Right lobe of liver (tissue), 6 donors: ENCODE measurements around the gene SLC16A10. TPM values are rescaled to one million over a fixed set of nuclear protein-coding genes. Genes with fewer than 3 reads are reported as not detected.
A peak's percentile ranks its signal among the peaks of the same experiment; 100 is the strongest.

Experiments
- ATAC-seq, 4 donors: fragments of 200-7000 bp; cut with Tn5 transposase; one replicate each; pipeline ENCODE4 v1.9.1; 2020; ENCODE audit warnings: mild to moderate bottlenecking in 4 of 4, moderate library complexity in 4 of 4
- DNase-seq, 3 donors: peaks; one replicate each; pipeline ENCODE4 v3.0.0-alpha.2; 2020
- H3K27ac ChIP-seq, 3 donors: fragments of 200-600 bp; one replicate each; pipeline ENCODE4 v1.8.0; 2022
- H3K27me3 ChIP-seq, 2 donors: fragments of 200-600 bp; one replicate each; pipeline ENCODE4 v1.8.0; 2022
- H3K36me3 ChIP-seq, 4 donors: fragments of 200-600 bp; sonication (generic) in 1 of 4; one replicate each; pipeline versions ENCODE4 v1.5.1 to v1.8.0; 2017 to 2022; ENCODE audit warnings: control low read depth in 1 of 4
- H3K4me1 ChIP-seq, 4 donors: fragments of 200-600 bp; sonication (generic) in 1 of 4; one replicate each; pipeline versions ENCODE4 v1.5.1 to v1.8.0; 2017 to 2022; ENCODE audit warnings: control low read depth in 1 of 4
- H3K4me3 ChIP-seq, 3 donors: fragments of 200-600 bp; one replicate each; pipeline ENCODE4 v1.8.0; 2022
- H3K9me3 ChIP-seq, 4 donors: fragments of 200-600 bp; sonication (generic) in 1 of 4; one replicate each; pipeline versions ENCODE4 v1.5.1 to v1.8.0; 2017 to 2022; ENCODE audit warnings: control low read depth in 1 of 4
- POLR2A ChIP-seq: fragments of 450-650 bp; IDR thresholded peaks from one replicate; pipeline ENCODE4 v1.6.1; 2017; ENCODE audit warnings: antibody characterized with exemption, mild to moderate bottlenecking
- WGBS: methylation state at CpG from one replicate; pipeline ENCODE4 v1.1.6; 2018; ENCODE audit warnings: low coverage, low lambda C conversion rate; ENCODE audit not compliant: insufficient coverage; ENCODE audit errors: missing lambda C conversion rate; 5-methylcytosine and 5-hydroxymethylcytosine counted together
- intact Hi-C, 2 donors: fragments of 100-400 bp; cut with DNase I; formaldehyde crosslinking; loops; one replicate each; pipeline versions ENCODE4 v1.11.2 to v1.14.1; 2022
- total RNA-seq, 6 experiments: library from RNA; depleted of rRNA in 2 of 6; stranded (reverse); fragments of >200 nt in 2 of 6; fragmentation: NEBNext Ultra II Directional in 3 of 6; extraction: Animal tissue kit (Norgen Biotek cat#: 25700) in 3 of 6; gene quantifications; one replicate each; pipeline versions ENCODE4 v1.1.0 to v1.2.4, GENCODE V29; 2016 to 2023
- TF ChIP-seq, protein P1 (sequence below), 4 donors: fragments of 200-600 bp in 3 of 4; fragments of 450-650 bp in 1 of 4; IDR thresholded peaks; one replicate each; pipeline versions ENCODE4 v1.5.1 to v1.8.0; 2016 to 2022; ENCODE audit warnings: antibody characterized with exemption in 4 of 4, mild to moderate bottlenecking in 2 of 4
- donor health status: DM: no; HTN: yes; CAD: no.
- donor health status: DM: no; HTN: no; CAD: no.
- donor health status: DM: no; HTN: no; CAD: no.
- donor health status: DM: no; HTN: yes; CAD: no.
- donor health status: DM: no; HTN: yes; CAD: no.

The SLC16A10 gene
- total RNA-seq, 6 experiments from 2014 or later: 2.9 to 15.8 (median 6.6) TPM

DNA sequence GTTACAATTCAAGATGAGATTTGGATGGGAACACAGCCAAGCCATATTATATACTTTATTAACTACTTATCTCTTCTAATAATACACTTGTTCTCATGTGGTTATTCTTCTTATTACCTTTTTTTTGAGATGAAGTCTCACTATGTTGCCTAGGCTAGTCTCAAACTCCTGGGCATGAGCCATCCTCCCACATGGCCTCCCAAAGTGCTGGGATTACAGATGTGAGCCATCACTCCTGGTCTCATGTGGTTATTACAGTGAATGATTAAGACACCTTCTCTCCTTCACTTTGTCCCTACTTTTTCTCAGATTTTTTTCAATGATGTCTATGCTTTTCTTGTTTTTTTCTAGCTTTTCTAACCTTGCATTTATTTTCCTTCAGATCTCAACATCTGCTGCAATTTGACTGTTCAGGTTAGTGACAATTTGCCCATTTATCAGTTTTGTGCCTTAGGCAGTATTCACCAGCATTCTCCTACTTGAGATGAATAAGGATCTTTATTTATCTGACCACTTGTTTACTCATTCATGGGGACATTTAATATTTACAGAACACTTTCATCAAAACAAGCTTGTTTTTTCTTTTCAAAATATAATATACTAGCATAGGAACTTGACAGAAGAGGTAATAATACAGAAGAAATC lies 105.7 kb downstream of the SLC16A10 start:
- peaks cover 0 to 8% (median 0%) of the 10 kb centered on the region in 4 donors for H3K4me1 ChIP-seq
- H3K4me3 ChIP-seq: no peak overlapping the region
- ATAC-seq (no peak), DNase-seq (no peak)
- intact Hi-C loops: no loop called here
- no peak overlapping the region for H3K27ac ChIP-seq
- H3K27me3 ChIP-seq: no peaks in the 10 kb centered on the region
- no peaks in the 10 kb centered on the region for H3K36me3 ChIP-seq
- H3K9me3 ChIP-seq: no peaks in the 10 kb centered on the region
- TF ChIP-seq POLR2A: no peak
- TF ChIP-seq, protein P1, sequence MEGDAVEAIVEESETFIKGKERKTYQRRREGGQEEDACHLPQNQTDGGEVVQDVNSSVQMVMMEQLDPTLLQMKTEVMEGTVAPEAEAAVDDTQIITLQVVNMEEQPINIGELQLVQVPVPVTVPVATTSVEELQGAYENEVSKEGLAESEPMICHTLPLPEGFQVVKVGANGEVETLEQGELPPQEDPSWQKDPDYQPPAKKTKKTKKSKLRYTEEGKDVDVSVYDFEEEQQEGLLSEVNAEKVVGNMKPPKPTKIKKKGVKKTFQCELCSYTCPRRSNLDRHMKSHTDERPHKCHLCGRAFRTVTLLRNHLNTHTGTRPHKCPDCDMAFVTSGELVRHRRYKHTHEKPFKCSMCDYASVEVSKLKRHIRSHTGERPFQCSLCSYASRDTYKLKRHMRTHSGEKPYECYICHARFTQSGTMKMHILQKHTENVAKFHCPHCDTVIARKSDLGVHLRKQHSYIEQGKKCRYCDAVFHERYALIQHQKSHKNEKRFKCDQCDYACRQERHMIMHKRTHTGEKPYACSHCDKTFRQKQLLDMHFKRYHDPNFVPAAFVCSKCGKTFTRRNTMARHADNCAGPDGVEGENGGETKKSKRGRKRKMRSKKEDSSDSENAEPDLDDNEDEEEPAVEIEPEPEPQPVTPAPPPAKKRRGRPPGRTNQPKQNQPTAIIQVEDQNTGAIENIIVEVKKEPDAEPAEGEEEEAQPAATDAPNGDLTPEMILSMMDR (IDR thresholded peaks at IDR 0.05): no peak

DNA sequence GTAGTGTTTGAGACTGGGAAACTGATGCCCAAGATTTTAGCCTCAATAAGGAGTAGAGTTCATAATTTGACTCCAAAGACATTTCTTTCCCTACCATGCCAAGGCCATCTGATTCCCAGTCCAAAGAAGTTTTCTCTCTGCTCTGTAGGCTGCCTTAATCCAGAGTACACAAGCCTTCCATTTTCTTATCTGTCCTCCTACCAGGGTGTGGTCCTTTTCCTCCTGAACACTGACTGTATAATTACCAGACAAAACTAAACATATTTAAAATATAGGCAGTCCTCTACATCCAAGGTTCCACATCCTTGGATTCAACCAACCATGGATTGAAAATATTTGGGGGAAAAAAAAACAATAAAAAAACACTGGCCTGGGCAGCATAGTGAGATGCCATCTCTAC lies 108.4 kb downstream of the SLC16A10 start:
- no peaks in the 10 kb centered on the region for H3K36me3 ChIP-seq
- no peak for DNase-seq
- no peaks in the 10 kb centered on the region for H3K9me3 ChIP-seq
- no peaks in the 10 kb centered on the region for H3K27me3 ChIP-seq
- no peak for TF ChIP-seq POLR2A
- TF ChIP-seq, protein P1 (IDR thresholded peaks at IDR 0.05): no peak
- intact Hi-C loops: no loop called here
- ATAC-seq: no peak
- no peak overlapping the region for H3K27ac ChIP-seq
- peaks cover 0 to 12% (median 6%) of the 10 kb centered on the region in 4 donors for H3K4me1 ChIP-seq
- H3K4me3 ChIP-seq: no peak overlapping the region

DNA sequence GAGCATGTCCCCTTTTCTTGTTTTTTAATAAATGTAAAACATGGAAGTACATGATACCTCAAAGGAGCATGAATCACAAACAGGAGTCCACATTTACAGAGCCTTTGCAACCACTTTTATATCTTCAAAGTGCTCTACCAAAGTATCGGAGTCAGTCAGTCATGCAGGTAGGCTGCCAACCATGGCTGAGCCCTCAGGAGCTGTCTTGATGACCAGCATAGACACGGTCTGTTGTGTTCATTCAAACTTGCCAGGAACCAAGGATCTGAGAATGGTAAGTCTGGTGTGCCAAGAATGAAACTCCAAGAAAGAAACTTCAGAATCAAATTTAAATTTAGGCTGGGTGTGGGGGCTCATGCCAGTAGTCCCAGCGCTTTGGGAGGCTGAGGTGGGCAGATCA lies 111.5 kb downstream of the SLC16A10 start:
- Histone ChIP-seq H3K36me3 (no peaks in the 10 kb centered on the region), H3K27ac (peak overlapping the region in 1 of 3 donors; percentile 71), H3K4me3 (no peak overlapping the region), H3K27me3 (no peaks in the 10 kb centered on the region), H3K4me1 (peaks cover 0 to 19% (median 6%) of the 10 kb centered on the region in 4 donors), H3K9me3 (no peaks in the 10 kb centered on the region)
- no peak for ATAC-seq
- 86% methylated on average over 3 of the region's 3 CpGs for WGBS
- TF ChIP-seq, protein P1 (IDR thresholded peaks at IDR 0.05): no peak
- TF ChIP-seq POLR2A: no peak
- intact Hi-C loops: no loop called here
- DNase-seq: no peak

DNA sequence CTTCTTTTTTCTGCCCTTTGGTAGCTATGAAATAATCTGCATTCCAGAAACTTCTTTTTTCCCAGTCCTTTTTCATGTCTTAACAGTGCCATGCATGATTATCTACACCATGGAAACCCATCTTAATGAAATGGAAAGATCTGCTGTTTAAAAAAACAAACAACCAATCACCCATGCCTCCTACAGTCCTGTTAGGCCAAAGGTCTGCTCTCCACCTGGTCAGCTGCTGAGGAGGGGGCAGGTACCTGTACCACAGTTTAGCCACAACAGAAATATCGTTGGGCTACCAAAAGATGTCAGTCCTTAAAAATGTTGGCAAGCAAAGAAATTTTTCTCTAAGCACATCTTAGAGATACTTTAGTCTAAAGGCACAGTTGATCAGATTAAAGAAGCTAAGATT lies 112.6 kb downstream of the SLC16A10 start:
- intact Hi-C loops: no loop called here
- Histone ChIP-seq H3K9me3 (no peaks in the 10 kb centered on the region), H3K4me1 (peaks cover 0 to 19% (median 6%) of the 10 kb centered on the region in 4 donors), H3K27me3 (no peaks in the 10 kb centered on the region), H3K27ac (peak overlapping the region; percentile 31 to 84 (median 71)), H3K36me3 (no peaks in the 10 kb centered on the region), H3K4me3 (peak overlapping the region in 2 of 3 donors; percentile 32 to 33)
- TF ChIP-seq, protein P1 (IDR thresholded peaks at IDR 0.05): no peak
- no peak for TF ChIP-seq POLR2A
- WGBS: 31% methylated on average over 1 of the region's 1 CpG
- DNase-seq (peak in 2 of 3 donors; percentile 52 to 60), ATAC-seq (peak; percentile 72 to 92 (median 84))
